ENCODE data around the gene CHCHD6. TPM values are rescaled to one million over a fixed set of nuclear protein-coding genes. Genes with fewer than 3 reads are reported as not detected.

CHCHD6 gene
- total and polyA plus RNA-seq, 2 donors (not counting 3 experiments of a cell fraction or from before 2014, with no cell fraction given): 8.4 to 10.1 TPM

DNA sequence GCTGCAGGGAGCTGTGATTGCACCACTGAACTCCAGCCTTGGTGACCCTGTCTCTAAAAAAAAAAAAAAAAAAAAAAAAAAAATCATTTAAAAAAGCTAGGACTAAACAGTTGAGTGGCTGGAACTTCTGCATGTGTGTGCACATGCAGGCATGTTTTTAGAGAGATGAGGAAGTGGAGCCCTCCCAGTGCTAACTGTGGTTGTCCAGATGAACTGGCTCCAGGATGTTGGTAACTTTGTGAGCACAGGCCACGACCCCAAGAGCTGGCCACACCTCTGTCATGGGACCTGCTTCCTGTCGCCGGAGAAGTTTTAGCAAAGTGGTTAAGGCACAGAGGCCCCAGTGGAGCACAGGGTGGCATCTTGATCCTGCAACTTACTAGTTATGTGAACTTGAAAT lies 27.0 kb downstream of the CHCHD6 start:
- H3K9me1 ChIP-seq (replicated peaks; ENCODE audit: control insufficient read depth, extremely low read depth, insufficient read depth, low read length): no peaks in the 10 kb centered on the region
- no peak overlapping the region for H3K4me2 ChIP-seq (ENCODE audit: insufficient read depth, low read length)
- ChIA-PET CTCF (interaction anchor here (0.6 kb wide), 1 partner anchor 487 kb away, joined by 3 read pairs; no protein-coding TSS in a partner anchor), POLR2A (no interaction called here)
- no peaks in the 10 kb centered on the region for H3K4me1 ChIP-seq (ENCODE audit: control insufficient read depth, extremely low read depth, insufficient read depth, low read length)
- H3K4me3 ChIP-seq (replicated peaks in 1 of 3; ENCODE audit: insufficient read depth in 1 of 3, low read depth in 1 of 3, low read length in 3 of 3): no peak overlapping the region
- dilution Hi-C loops (cut with MboI; ENCODE audit: extremely low pct_ligation_motif_present, low sequenced_read_pairs) (no loop called here), intact Hi-C loops (cut with micrococcal nuclease) (no loop called here)
- no peaks in the 10 kb centered on the region for H3K27me3 ChIP-seq (ENCODE audit: control insufficient read depth in 2 of 2, insufficient read depth in 2 of 2, low read length in 2 of 2)
- no peak for DNase-seq (ENCODE audit: low read depth, low spot score)
- no peaks in the 10 kb centered on the region for H3K79me2 ChIP-seq (ENCODE audit: control insufficient read depth, insufficient read depth, low read length)
- no TSS peak for BruUV-seq (replicated peaks)
- H3K9me3 ChIP-seq (replicated peaks; ENCODE audit: control insufficient read depth, insufficient read depth, low read length): no peaks in the 10 kb centered on the region
- TF ChIP-seq, protein P1, sequence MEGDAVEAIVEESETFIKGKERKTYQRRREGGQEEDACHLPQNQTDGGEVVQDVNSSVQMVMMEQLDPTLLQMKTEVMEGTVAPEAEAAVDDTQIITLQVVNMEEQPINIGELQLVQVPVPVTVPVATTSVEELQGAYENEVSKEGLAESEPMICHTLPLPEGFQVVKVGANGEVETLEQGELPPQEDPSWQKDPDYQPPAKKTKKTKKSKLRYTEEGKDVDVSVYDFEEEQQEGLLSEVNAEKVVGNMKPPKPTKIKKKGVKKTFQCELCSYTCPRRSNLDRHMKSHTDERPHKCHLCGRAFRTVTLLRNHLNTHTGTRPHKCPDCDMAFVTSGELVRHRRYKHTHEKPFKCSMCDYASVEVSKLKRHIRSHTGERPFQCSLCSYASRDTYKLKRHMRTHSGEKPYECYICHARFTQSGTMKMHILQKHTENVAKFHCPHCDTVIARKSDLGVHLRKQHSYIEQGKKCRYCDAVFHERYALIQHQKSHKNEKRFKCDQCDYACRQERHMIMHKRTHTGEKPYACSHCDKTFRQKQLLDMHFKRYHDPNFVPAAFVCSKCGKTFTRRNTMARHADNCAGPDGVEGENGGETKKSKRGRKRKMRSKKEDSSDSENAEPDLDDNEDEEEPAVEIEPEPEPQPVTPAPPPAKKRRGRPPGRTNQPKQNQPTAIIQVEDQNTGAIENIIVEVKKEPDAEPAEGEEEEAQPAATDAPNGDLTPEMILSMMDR (IDR thresholded peaks at IDR 0.05; ENCODE audit: extremely low read depth in 1 of 2, insufficient read depth in 1 of 2, low read depth in 1 of 2, low read length in 2 of 2): no peak
- no peak for TF ChIP-seq POLR2AphosphoS5 (IDR thresholded peaks at IDR 0.05; ENCODE audit: insufficient read depth, low read depth, low read length)
- TF ChIP-seq MYC (IDR thresholded peaks at IDR 0.05; ENCODE audit: low read depth, low read length): no peak
- TF ChIP-seq EZH2 (IDR thresholded peaks at IDR 0.05; ENCODE audit: borderline replicate concordance, low read depth, low read length, severe bottlenecking): no peak
- TF ChIP-seq GATA2 (IDR thresholded peaks at IDR 0.05; ENCODE audit: insufficient read depth, insufficient read length, low read depth, low read length): no peak
- TF ChIP-seq JUN (IDR thresholded peaks at IDR 0.05; ENCODE audit: borderline replicate concordance, insufficient read depth, insufficient read length, low read depth): no peak
- TF ChIP-seq FOS (IDR thresholded peaks at IDR 0.05; ENCODE audit: borderline replicate concordance, insufficient read depth, low read length): no peak
- no peak for TF ChIP-seq POLR2A (IDR thresholded peaks at IDR 0.05; ENCODE audit: low read depth, low read length)
- TF ChIP-seq, protein P2, sequence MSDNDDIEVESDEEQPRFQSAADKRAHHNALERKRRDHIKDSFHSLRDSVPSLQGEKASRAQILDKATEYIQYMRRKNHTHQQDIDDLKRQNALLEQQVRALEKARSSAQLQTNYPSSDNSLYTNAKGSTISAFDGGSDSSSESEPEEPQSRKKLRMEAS (IDR thresholded peaks at IDR 0.05; ENCODE audit: insufficient read depth, insufficient read length): no peak
- H3K27ac ChIP-seq (ENCODE audit: insufficient read depth, low read depth, low read length): no peak overlapping the region
- FAIRE-seq: no peak
- H3K9ac ChIP-seq (replicated peaks; ENCODE audit: extremely low read depth, insufficient read depth, low read length): no peak overlapping the region
- H4K20me1 ChIP-seq (replicated peaks; ENCODE audit: control insufficient read depth, extremely low read depth, insufficient read depth, low read length): no peaks in the 10 kb centered on the region
- no peaks in the 10 kb centered on the region for H3K36me3 ChIP-seq (ENCODE audit: control insufficient read depth in 2 of 2, extremely low read depth in 1 of 2, insufficient read depth in 2 of 2, low read length in 2 of 2)
- H2AFZ ChIP-seq (ENCODE audit: low read depth, low read length): no peak overlapping the region

Measured in endothelial cell of umbilical vein (primary cell).